GM19372 (cell line): ENCODE results near the gene ASAP3.
"Not testable (repeated sequence)": the region's sequence is repeated elsewhere in the genome, so short reads cannot be mapped to it uniquely, and the experiment has no call there.

Source experiments
- ATAC-seq: cut with Tn5 transposase; IDR thresholded peaks from one replicate; pipeline ENCODE4 v1.9.1; 2021; ENCODE audit warnings: mild to moderate bottlenecking, low read depth, moderate library complexity; ENCODE audit not compliant: unreplicated experiment

ASAP3 gene

DNA sequence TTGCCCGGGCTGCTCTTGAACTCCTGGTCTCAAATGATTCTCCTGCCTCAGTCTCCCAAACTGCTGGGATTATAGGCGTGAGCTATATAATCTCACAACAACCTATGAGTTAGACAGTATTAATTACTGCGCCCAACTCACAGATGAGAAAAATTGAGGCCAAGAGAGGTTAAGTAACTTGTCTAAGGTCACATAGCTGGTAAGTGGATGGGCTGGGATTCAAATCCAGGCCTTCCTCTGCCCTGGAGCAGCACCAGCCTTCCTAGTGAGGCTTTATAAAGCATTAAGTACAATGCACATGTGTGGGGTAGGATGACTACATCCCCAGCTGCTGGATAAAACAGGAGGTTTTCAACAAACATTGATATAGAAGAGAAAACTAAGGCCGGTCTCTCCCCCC is 31.9 kb upstream of the ASAP3 start:
- no peak for ATAC-seq

DNA sequence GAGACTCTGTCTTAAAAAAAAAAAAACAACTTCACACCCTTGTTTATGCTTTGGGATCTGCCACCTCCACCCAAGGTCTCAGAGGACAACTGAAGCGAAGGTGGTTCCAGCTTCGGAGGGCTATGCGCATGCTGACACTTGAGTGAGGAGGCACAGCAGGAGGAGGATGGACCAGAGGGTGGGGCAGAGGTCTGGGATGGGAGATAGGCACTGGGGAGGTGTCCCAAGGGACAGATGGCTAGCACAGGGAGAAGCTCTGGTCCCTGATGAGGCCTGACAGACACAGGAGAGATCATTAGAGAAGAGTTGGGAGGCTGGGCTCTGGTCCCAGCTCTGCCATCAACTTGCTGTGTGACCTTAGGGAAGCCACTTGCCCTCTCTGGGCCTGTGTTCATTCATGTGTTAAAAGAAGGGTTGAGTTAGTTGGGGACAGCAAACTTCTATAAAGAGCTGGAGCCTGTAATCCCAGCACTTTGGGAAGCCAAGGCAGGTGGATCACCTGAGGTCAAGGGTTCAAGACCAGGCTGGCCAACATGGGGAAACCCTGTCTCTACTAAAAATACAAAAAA is 30.2 kb upstream of the ASAP3 start:
- no peak for ATAC-seq

DNA sequence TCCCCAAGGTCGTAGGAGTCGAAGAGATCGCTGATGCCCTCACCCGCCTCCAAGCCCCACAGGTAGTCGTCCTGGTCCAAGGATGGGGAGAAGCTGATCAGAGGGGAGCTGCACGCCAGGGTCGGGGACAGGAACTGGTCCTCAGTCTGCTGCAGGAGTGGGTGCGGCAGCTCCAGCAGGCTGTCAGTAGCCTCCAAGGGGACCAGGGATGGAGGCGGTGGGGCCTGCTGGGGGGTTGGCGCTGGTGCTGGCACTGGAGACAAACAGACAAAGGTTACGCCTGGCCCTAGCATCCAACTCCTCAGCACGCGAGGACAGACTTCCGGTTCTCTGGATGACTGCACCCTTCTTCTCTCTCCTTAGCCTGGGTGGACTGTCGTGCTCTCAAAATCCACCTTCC is 25.9 kb upstream of the ASAP3 start:
- ATAC-seq = no peak

DNA sequence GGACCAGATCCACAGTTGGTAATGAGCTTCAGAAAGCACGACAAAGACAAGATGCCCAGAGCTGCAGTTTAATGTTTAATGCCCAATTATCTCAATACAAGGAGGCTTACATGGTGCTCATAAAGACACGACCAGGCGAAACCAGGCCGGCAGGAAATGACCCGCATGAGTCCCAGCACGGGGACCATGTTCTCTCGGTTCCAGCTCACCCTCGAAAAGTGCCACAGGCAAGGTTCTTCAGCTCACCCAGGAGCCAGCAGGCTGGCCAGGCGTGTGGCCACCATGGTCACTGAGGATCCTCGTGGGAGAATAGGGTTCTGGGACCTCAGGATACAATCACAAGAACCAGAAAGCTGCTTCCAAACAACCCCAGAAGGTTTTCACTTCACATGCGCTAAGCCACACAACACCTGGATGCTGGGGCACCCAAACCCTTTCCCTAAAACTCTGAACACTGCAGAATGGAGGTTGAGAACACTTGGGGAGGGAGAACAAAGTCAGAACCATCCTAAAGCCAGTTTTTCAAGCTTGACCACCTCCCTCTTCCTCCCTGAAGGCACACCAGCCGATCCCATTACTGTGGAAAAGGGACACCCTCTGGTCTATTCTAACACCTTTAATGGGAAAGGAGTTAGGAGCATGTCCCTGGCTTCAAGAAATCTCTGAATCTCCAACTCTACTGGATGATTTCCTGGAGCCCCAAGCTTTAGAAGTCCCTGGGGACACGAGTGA is 22.6 kb upstream of the ASAP3 start:
- no peak for ATAC-seq

DNA sequence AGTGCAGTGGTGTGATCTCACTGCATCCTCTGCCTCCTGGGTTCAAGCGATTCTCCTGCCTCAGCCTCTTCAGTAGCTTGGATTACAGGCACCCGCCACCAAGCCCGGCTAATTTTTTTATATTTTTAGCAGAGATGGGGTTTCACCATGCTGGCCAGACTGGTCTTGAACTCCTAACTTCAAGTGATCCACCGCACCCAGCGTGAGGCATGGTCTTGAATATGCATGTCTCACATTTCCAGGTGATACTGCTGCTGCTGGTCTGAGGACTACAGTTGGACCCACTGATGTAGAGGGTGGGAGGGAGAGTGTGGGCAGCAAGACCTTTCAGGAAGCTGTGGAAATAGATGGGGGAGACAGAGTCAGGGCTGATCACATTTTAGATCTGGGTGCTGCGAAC is 21.9 kb upstream of the ASAP3 start:
- no peak for ATAC-seq

DNA sequence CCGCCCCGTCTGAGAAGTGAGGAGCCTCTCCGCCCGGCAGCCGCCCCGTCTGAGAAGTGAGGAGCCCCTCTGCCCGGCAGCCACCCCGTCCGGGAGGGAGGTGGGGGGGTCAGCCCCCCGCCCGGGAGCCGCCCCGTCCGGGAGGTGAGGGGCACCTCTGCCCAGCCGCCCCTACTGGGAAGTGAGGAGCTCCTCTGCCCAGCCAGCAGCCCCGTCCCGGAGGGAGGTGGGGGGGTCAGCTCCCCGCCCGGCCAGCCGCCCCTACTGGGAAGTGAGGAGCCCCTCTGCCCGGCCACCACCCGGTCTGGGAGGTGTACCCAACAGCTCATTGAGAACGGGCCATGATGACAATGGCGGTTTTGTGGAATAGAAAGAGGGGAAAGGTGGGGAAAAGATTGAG is 20.2 kb upstream of the ASAP3 start:
- ATAC-seq = not testable (repeated sequence)

DNA sequence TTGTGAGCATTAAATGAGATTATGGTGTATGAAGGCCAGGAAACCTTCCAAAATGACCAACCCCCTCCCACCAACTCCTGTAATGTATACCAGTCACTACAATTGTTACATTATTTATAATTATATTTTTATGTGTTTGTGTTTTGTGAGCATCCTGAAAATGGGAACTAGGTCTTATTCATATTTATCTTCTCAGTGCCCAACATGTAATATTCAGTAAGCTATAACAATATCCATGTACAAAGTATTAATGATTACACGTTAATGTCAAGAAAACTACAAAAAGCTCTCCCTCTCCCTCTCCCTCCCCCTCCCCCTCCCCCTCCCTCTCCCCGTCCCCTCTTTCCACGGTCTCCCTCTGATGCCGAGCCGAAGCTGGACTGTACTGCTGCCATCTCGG is 19.0 kb upstream of the ASAP3 start:
- ATAC-seq = no peak

DNA sequence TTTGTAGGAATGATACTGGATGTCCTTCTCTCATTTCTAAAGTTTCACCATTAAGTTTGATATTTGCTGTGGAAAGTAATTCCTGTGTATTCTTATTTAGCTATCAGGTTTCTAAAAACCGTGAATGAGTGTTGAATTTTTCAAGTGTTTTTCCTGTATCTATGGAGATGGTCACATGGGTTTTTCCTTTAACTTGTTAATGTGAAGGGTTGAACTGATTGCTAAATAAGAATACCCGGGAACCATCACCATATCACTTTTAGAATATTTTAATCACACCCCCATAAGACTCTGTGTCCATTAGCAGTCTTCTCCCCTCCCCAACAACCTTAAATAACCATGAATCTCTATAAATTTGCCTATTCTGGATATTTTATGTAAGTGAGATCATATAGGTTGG is 16.5 kb upstream of the ASAP3 start:
- no peak for ATAC-seq

DNA sequence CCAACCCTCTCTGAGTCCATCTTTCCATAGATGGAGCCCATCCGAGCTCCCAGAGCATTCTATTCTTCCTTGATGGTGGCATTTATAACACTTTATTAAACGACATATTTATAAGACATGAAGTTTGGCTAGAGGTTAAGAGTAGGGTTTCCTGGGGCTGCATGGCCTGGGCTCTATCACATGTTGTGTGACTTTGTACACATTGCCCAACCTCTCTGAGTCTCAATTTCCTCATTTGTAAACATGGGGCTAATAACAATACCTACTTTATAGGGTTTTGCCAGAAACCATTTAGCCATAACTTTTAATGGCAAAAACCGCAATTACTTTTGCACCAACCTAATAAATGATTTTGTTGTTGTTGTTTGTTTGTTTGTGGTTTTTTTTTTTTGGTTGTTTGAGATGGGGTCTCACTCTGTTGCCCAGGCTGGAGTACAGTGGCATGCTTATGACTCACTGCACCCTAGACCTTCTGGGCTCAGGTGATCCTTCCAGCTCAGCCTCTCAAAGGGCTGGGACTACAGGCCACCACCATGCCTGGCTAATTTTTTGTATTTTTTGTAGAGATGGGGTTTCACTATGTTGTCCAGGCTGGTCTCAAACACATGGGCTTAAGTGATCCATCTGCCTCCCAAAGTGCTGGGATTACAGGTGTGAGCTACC is 13.9 kb upstream of the ASAP3 start:
- ATAC-seq = no peak

DNA sequence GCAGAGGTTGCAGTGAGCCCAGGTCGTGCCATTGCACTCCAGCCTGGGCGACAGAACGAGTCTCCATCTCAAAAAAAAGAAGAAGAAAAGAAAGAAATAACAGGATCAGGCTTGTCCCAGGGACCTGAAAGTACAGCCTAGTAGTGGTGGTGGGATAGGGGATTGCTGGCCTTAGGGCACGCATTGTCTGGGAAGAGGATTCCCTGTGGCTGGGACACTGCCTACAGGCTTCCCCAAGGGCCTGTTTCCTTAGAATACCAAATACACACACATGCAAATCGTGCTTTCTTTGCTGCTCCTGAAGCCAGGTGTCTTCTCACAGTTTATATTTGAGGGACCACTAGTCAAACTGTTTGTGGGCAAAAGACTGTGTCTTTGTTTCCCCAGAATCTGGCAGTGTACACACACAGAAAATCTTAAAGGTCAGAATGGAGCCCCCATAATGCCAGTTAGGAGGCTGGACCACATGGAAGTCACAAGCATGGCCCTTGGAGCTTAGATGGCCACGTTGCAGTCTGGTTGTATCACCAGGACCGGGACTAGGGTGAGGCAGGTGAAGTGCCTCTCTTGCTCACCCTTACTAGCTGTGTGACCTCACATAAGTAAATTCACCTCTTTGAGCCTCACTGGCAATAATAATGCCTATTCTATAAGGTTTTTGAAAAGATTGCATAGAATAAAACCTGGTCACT is 12.7 kb upstream of the ASAP3 start:
- ATAC-seq = no peak

DNA sequence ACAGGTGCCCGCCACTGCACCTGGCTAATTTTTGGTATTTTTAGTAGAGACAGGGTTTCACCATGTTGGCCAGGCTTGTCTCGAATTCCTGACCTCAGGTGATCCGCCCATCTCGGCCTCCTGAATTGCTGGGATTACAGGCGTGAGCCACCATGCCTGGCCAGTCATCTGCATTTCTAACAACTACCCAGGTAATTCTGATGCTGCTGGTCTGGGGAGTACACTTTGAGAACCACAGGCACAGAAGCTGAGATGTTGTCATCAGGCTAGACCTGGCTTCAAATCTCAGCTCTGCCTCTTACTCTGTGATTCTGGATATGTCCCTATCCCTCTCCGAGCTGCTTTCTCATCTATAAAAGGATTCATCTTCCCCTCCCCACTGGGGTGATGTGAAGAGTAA is 10.9 kb upstream of the ASAP3 start:
- not testable (repeated sequence) for ATAC-seq

DNA sequence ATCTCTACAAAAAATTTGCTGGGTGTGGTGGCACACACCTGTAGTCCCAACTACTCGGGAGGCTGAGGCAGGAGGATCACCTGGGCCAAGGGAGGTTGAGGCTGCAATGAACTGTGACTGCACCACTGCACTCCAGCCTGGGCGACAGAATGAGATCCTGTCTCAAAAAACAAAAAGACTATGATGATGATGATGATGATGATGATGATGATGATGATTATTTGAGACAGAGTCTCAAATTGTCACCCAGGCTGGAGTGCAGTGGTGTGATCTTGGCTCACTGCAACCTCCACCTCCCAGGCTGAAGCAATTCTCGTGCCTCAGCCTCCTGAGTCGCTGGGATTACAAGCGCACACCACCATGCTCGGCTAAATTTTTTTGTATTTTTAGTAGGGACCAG is 8.8 kb upstream of the ASAP3 start:
- not testable (repeated sequence) for ATAC-seq

DNA sequence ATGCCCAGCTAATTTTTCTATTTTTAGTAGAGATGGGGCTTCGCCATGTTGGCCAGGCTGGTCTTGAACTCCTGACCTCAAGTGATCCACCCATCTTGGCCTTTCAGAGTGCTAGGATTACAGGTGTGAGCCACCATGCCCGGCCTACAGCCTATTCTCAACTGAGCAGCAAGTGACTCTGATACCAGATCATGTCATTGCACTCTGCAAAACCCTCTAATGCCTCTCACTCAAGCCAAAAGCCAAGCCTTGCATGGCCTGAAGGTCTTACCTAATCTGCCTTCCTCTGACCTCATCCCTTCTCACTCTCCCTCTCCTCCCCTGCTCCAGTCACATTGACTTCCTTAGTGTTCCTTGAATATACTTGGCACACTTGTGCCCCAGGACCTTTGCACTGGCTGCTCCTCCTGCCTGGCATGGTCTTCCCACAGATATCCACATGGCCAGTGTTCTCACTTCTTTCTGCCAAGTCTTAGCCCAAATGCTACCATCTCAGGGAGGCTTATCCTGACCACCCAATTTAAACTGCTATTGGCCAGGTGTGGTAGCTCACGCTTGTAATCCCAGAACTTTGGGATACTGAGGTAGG is 8.2 kb upstream of the ASAP3 start:
- ATAC-seq = no peak

DNA sequence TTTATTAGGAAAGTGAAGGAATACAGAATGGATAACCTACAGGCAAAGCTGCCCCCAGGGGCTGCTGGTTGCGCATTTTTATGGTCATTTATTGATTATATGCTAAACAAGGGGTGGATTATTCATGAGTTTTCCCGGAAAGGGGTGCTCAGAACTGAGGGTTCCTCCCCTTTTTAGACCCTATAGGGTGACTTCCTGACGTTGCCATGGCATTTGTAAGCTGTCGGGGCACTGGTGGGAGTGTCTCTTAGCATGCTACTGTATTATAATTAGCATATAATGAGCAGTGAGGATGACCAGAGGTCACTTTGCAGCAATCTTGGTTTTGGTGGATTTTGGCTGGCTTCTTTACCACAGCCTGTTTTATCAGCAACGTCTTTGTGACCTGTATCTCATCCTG is 5.9 kb upstream of the ASAP3 start:
- no peak for ATAC-seq

DNA sequence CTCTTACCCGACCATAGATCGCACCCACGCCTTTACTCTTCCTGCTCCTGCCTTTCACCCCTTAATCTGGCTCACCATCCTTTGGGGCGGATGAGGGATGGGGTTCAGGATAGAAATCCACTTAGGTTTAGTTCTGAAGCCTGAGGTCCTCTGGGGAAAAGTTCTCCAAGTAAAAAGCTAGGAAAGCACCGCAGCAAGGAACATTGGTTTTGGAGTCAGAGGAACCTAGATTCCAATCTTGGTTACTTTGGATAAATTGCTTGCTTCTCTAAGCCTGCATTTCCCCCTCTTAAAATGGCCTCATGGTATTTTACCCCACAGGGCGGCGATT is 988 bp upstream of the ASAP3 start:
- no peak for ATAC-seq

DNA sequence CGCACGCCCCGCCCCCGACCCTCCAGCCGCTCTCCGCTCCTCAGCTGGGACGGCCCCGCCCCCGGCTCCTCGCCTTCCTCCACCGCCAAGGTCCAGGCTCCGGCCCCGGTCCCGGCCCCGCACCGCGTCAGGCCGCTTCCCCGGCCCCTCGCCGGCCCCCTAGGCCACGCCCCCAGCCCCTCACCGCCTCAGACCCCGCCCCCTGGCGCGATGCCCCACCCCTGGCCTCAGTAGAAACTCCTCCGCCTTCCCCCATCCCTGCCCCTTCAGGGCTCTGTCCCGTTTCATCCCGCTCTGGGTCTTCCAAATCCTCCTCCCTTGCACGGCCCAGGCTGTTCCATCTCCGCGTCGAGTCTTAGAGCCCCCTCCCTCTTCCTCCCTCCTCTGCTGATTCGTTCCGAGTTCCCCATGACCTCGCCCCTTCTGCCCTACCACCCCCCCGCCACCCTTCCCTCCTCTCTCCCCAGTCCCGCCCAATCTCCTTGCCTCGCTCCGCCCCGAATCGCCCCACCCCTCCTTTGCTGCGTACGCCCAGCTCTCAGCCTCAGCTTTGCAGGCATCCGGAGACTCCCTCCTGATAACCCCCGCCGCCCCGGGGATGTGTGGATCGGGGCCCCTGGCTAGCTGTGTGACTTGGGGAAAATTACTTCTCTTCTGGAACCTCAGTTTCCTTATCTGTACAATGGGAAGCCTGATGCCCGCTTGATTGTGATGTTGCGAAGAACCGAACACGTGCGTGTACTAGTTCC is 448 bp upstream of the ASAP3 start:
- peak; percentile 54 for ATAC-seq

DNA sequence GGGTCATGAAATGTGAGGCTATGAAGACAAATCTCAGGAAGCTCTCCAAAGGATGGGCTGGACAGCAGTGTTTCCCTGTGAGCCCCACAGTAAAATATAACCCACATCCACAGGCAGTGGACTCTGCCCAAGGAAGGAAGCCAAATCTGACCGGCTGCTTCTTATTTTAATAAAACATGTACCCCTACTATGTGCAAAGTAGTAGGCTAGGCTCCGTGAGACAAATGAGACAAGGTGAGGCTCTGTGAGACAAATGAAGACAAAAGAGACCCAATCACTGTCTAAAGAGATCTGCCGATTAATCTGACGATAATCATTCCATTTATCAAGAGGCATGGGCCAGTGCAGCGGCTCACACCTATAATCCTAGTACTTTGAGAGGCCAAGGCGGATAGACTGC is 2.1 kb downstream of the ASAP3 start:
- no peak for ATAC-seq

DNA sequence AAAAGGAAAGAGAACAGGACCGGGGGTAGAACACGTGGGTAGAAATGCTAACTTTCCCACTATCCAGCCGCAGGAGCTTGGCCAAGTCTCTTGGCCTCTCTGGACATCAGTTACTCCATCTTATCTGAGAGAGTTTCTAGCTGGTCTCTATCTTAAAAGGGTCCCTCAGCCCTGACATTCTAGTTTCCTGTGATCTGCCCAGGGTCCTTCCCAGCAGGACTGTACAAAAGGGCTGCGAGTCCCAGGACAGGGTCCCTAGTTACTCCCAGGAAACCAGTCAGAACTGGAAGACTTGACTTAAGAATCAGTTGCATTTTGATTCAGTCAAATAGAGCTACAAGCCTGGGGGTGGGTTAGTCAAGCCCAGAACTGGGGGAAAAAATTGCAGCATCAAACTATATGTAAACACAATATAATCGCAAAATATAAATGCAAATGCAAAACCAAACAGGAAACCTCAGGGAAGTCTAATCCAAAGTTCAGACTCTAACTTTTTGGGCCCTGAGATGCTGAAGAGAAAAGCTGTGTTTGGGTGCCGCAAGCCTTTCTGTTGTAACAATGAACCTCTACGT is 2.9 kb downstream of the ASAP3 start:
- no peak for ATAC-seq

DNA sequence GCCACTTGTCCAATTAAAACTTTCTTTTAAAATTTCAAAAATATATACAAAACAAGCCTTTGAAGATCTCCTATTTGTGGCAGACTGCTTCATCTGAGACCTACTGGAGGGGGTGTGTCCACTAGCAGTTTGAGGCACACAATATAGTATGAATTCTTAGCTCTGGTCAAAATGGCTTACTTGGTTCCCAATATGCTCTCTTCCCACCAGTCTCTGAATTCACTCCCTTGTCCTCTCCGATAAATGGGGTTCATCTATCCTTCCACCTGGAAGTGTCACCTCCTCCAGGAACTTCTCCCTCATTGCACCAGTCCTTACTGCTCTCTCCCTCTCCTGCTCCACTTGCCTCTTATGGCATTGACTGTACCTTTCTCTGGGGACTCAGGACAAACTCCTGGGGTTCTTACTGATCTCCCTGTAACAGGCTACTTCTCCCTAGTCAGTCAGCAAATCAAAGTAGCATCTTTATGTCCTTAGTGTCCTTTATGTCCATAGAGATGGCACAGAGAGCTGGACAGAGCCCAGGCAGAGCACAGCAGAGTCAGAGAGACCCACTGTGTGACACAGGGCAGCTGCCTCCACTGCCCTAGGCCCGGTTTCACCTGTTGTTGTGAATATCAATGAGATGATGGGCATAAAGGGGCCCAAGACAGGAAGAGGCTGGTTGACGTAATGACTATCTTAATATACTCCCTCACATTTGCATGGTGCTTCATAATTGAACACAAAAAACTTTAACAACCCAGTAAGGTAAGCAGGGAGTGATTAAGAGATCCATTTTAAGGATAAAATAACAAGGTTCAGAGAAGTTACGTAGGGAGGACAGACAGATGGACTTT is 3.6 kb downstream of the ASAP3 start:
- ATAC-seq = no peak

DNA sequence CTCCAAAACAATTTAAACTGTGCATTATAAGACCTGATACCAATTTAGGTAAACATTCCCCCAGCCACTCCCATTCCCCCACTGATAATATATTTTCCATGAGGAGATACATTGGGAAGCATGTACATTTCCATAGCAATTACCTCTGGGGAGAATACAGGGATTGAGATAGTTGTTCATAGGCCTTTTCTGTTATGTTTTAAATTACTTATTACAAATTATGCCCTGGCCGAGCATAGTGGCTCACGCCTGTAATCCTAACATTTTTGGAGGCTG is 4.4 kb downstream of the ASAP3 start:
- no peak for ATAC-seq
